ENCODE data around the gene TSSK2.

GRCh38 chr22:19180740-19181410, 49.8 kb downstream of the TSSK2 start:
- TF ChIP-seq, protein P1, sequence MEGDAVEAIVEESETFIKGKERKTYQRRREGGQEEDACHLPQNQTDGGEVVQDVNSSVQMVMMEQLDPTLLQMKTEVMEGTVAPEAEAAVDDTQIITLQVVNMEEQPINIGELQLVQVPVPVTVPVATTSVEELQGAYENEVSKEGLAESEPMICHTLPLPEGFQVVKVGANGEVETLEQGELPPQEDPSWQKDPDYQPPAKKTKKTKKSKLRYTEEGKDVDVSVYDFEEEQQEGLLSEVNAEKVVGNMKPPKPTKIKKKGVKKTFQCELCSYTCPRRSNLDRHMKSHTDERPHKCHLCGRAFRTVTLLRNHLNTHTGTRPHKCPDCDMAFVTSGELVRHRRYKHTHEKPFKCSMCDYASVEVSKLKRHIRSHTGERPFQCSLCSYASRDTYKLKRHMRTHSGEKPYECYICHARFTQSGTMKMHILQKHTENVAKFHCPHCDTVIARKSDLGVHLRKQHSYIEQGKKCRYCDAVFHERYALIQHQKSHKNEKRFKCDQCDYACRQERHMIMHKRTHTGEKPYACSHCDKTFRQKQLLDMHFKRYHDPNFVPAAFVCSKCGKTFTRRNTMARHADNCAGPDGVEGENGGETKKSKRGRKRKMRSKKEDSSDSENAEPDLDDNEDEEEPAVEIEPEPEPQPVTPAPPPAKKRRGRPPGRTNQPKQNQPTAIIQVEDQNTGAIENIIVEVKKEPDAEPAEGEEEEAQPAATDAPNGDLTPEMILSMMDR (IDR thresholded peaks at IDR 0.05), result no peak
- TF ChIP-seq POLR2A (IDR thresholded peaks at IDR 0.05), result no peak

Measured in thyroid gland (tissue), 4 donors.